HUES64 (cell line): ENCODE data around the gene DMAC1. TPM values are rescaled to one million over a fixed set of nuclear protein-coding genes. Genes with fewer than 3 reads are reported as not detected.

ENCODE experiments used
- H3K27ac ChIP-seq: 2 replicates; pipeline ENCODE4 v1.7.0; 2013; ENCODE audit warnings: low read depth, low read length, inconsistent platforms
- H3K27me3 ChIP-seq: 2 replicates; pipeline ENCODE4 v1.6.1; 2013; ENCODE audit warnings: mild to moderate bottlenecking, low read length; ENCODE audit not compliant: insufficient read depth
- H3K36me3 ChIP-seq: 2 replicates; pipeline ENCODE4 v1.6.1; 2013; ENCODE audit warnings: mild to moderate bottlenecking, low read length; ENCODE audit not compliant: insufficient read depth
- H3K4me1 ChIP-seq: 2 replicates; pipeline ENCODE4 v1.6.1; 2013; ENCODE audit warnings: mild to moderate bottlenecking, low read length, moderate library complexity; ENCODE audit not compliant: insufficient read depth
- H3K4me3 ChIP-seq: 2 replicates; pipeline ENCODE4 v1.5.1; 2013; ENCODE audit warnings: mild to moderate bottlenecking, low read length, moderate library complexity
- H3K9ac ChIP-seq: 2 replicates; pipeline ENCODE4 v1.6.1; 2013; ENCODE audit warnings: mild to moderate bottlenecking, low read depth, low read length
- H3K9me3 ChIP-seq: 2 replicates; pipeline ENCODE4 v1.6.1; 2013; ENCODE audit warnings: low read depth, low read length; ENCODE audit not compliant: insufficient read depth
- WGBS: fragments of 150-250, 120-280 bp; methylation state at CpG from one replicate; pipeline ENCODE4 v1.1.7; 2013; ENCODE audit warnings: missing lambda C conversion rate; 5-methylcytosine and 5-hydroxymethylcytosine counted together
- polyA plus RNA-seq, 2 experiments: library from polyadenylated mRNA; stranded (reverse); fragments of 50-300 nt; gene quantifications; one replicate each; pipeline ENCODE4 v1.2.3, GENCODE V29; 2013

DMAC1 gene
- polyA plus RNA-seq (2013, experiment 1 of 2) = 35.4 TPM
- polyA plus RNA-seq (2013, experiment 2 of 2) = 52.7 TPM

- Histone ChIP-seq H3K27ac (peak within 1 kb of the TSS; percentile 75), H3K27me3 (no peaks in the 10 kb centered on the region)
- under 1% methylated on average over 46 of the region's 46 CpGs for WGBS
Measured at GRCh38 chr9:7799234-7799943, at the start of gene DMAC1. DMAC1 (minus strand) TSS chr9:7799778; CDS start chr9:7799734, 44 bp downstream.

GRCh38 chr9:7849362-7849761 is 49.8 kb upstream of the DMAC1 start:
- H3K27ac ChIP-seq = no peak overlapping the region
- 89% methylated on average over 1 of the region's 1 CpG for WGBS
- no peak overlapping the region for H3K4me3 ChIP-seq
- H3K9ac ChIP-seq = no peak overlapping the region
- no peaks in the 10 kb centered on the region for H3K9me3 ChIP-seq
- H3K27me3 ChIP-seq = no peaks in the 10 kb centered on the region
- H3K36me3 ChIP-seq = no peaks in the 10 kb centered on the region
- no peaks in the 10 kb centered on the region for H3K4me1 ChIP-seq

More at GRCh38 chr9:7799234-7799943, at the start of gene DMAC1:
- Histone ChIP-seq H3K9me3 (no peaks in the 10 kb centered on the region), H3K36me3 (peaks cover 36% of the 10 kb centered on the region), H3K4me3 (peak within 1 kb of the TSS; percentile 85), H3K9ac (peak within 1 kb of the TSS; percentile 77), H3K4me1 (peaks cover 11% of the 10 kb centered on the region)

GRCh38 chr9:7848498-7848897 is 48.9 kb upstream of the DMAC1 start:
- no peaks in the 10 kb centered on the region for H3K4me1 ChIP-seq
- no peaks in the 10 kb centered on the region for H3K27me3 ChIP-seq
- no peaks in the 10 kb centered on the region for H3K36me3 ChIP-seq
- WGBS = 98% methylated on average over 4 of the region's 4 CpGs
- no peak overlapping the region for H3K4me3 ChIP-seq
- no peak overlapping the region for H3K9ac ChIP-seq
- H3K27ac ChIP-seq = no peak overlapping the region
- no peaks in the 10 kb centered on the region for H3K9me3 ChIP-seq

- Histone ChIP-seq H3K36me3 (no peaks in the 10 kb centered on the region), H3K9ac (no peak overlapping the region), H3K4me3 (no peak overlapping the region), H3K27ac (no peak overlapping the region), H3K27me3 (no peaks in the 10 kb centered on the region), H3K4me1 (no peaks in the 10 kb centered on the region), H3K9me3 (no peaks in the 10 kb centered on the region)
- 68% methylated on average over 3 of the region's 3 CpGs for WGBS
Measured at GRCh38 chr9:7844242-7844641, 44.7 kb upstream of the DMAC1 start.

- 96% methylated on average over 1 of the region's 1 CpG for WGBS
Measured at GRCh38 chr9:7841831-7842230, 42.3 kb upstream of the DMAC1 start.

GRCh38 chr9:7834531-7834930 is 35.0 kb upstream of the DMAC1 start:
- Histone ChIP-seq H3K27me3 (no peaks in the 10 kb centered on the region), H3K4me3 (no peak overlapping the region), H3K27ac (no peak overlapping the region), H3K4me1 (no peaks in the 10 kb centered on the region), H3K36me3 (no peaks in the 10 kb centered on the region), H3K9me3 (no peaks in the 10 kb centered on the region), H3K9ac (no peak overlapping the region)
- 89% methylated on average over 2 of the region's 2 CpGs for WGBS

More at GRCh38 chr9:7841831-7842230, 42.3 kb upstream of the DMAC1 start:
- no peaks in the 10 kb centered on the region for H3K27me3 ChIP-seq
- H3K9ac ChIP-seq = no peak overlapping the region
- H3K27ac ChIP-seq = no peak overlapping the region
- no peaks in the 10 kb centered on the region for H3K36me3 ChIP-seq
- H3K4me1 ChIP-seq = no peaks in the 10 kb centered on the region
- no peak overlapping the region for H3K4me3 ChIP-seq
- no peaks in the 10 kb centered on the region for H3K9me3 ChIP-seq

GRCh38 chr9:7828334-7828733 is 28.8 kb upstream of the DMAC1 start:
- Histone ChIP-seq H3K4me1 (no peaks in the 10 kb centered on the region), H3K27me3 (no peaks in the 10 kb centered on the region), H3K36me3 (no peaks in the 10 kb centered on the region), H3K9ac (no peak overlapping the region), H3K9me3 (no peaks in the 10 kb centered on the region), H3K4me3 (no peak overlapping the region), H3K27ac (no peak overlapping the region)
- WGBS = 90% methylated on average over 1 of the region's 1 CpG

- H3K4me1 ChIP-seq = no peaks in the 10 kb centered on the region
- no peak overlapping the region for H3K27ac ChIP-seq
- H3K27me3 ChIP-seq = no peaks in the 10 kb centered on the region
- H3K4me3 ChIP-seq = no peak overlapping the region
- H3K9ac ChIP-seq = no peak overlapping the region
- WGBS = 95% methylated on average over 2 of the region's 3 CpGs
- no peaks in the 10 kb centered on the region for H3K9me3 ChIP-seq
- H3K36me3 ChIP-seq = no peaks in the 10 kb centered on the region
Measured at GRCh38 chr9:7827792-7828191, 28.2 kb upstream of the DMAC1 start.

GRCh38 chr9:7827056-7827455 is 27.5 kb upstream of the DMAC1 start:
- Histone ChIP-seq H3K4me1 (no peaks in the 10 kb centered on the region), H3K27ac (no peak overlapping the region), H3K27me3 (no peaks in the 10 kb centered on the region), H3K9ac (no peak overlapping the region), H3K9me3 (no peaks in the 10 kb centered on the region), H3K36me3 (no peaks in the 10 kb centered on the region), H3K4me3 (no peak overlapping the region)
- WGBS = no CpG with 5 or more reads among the region's 2 CpGs

GRCh38 chr9:7823651-7824050 is 24.1 kb upstream of the DMAC1 start:
- WGBS = 93% methylated on average over 5 of the region's 5 CpGs
- Histone ChIP-seq H3K27ac (no peak overlapping the region), H3K9me3 (no peaks in the 10 kb centered on the region), H3K27me3 (no peaks in the 10 kb centered on the region), H3K36me3 (no peaks in the 10 kb centered on the region), H3K4me3 (no peak overlapping the region), H3K9ac (no peak overlapping the region), H3K4me1 (no peaks in the 10 kb centered on the region)

- no CpG with 5 or more reads among the region's 1 CpG for WGBS
- H3K4me3 ChIP-seq = no peak overlapping the region
- H3K27ac ChIP-seq = no peak overlapping the region
- no peak overlapping the region for H3K9ac ChIP-seq
- no peaks in the 10 kb centered on the region for H3K27me3 ChIP-seq
- no peaks in the 10 kb centered on the region for H3K9me3 ChIP-seq
- H3K36me3 ChIP-seq = no peaks in the 10 kb centered on the region
- peaks cover 2% of the 10 kb centered on the region; the same call in 1 of the 2 replicates for H3K4me1 ChIP-seq
Measured at GRCh38 chr9:7819984-7820383, 20.4 kb upstream of the DMAC1 start.
